Measurements from ENCODE around the gene HPS4.

The HPS4 gene

DNA sequence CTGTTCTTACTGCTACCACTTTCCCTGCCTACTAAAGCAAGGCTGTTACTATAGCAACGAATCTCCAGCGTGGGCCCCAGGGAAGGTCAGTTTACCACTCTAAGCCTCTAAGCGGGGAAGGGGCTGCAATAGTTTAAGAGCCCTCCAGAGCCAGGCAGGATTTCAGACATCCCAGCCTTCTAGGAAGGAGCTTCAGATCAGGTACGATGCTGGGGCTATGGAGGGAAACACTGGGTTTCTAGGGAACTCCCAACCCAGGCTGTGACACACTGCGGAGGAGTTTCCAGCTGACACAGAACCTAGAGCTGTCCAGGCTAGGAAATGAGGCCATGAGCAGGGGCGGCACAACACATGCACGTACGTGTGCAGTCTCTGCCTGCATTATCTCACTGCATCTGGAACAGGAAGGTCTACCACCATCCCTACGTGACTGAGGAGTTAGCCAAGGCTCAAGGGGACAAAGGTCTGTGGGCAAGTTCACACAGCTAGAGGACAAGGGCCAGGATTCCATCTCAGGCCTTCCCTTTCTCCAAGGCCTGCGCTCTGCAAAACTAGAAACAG lies 20.4 kb downstream of the HPS4 start:
- DNase-seq: no peak

DNA sequence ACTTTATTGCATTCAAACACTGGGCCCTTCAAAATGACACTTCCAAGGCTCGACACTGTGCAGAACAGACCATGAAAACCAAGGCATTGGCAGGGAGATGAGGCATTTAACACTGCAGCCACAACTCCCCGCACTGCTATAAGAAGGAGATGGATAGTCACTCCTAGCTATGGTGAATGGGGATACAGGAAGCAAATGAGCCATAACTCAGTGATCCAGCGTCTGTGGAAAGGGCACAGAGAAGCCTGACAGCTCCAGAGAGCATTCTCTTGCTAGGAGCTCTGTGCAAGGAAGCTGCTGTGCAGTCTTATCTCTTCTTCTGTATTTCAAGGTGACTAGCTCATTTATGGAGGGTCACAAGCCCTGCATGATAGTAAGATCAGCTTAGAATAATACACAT lies 20.9 kb downstream of the HPS4 start:
- DNase-seq: no peak

DNA sequence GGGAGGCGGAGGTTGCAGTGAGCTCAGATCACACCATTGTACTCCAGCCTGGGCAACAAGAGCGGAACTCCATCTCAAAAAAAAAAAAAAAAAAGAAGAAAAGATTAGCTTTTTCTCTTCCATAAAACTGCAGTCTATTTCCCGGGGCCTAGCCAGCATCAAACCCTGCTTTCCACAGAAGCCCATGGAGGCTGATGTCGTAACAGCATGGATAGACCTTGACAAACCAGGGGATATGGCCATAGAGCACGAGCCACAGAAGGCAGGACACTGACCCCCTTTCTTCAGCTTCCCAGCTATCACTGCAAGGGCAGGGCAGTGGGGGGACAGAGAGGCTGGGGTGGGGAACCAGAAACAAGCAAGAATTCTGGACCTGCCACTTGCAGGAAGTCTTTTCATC lies 21.5 kb downstream of the HPS4 start:
- DNase-seq: no peak

DNA sequence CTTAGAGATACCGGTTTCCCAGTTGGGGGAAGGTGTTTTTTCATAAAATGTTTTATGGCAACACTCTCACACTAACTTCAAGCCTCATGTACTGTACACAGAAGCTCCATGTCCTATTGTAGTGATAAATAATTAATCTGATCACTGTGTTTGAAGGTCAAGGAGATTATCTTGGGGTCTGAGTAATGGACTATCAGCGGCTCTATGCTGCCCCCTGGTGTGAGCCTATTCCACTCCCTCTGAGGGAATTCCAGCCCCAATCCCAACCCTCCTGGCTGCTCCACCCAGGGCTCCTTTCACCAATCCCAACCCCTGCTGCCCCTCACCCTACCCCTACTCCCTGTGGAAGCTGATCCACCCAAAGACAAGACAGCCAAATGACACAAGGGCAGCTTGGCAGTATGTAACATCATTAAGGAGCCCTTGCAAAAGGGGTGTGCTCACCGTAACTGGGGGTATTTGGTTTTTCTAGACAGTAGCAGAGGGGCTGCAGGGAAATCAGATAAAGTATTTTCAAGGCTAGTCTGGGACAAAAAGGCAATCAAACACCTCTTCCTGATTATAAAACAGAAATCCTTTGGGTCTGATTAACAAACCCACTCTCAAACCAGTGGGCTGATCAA lies 22.3 kb downstream of the HPS4 start:
- DNase-seq: peak; percentile 41

DNA sequence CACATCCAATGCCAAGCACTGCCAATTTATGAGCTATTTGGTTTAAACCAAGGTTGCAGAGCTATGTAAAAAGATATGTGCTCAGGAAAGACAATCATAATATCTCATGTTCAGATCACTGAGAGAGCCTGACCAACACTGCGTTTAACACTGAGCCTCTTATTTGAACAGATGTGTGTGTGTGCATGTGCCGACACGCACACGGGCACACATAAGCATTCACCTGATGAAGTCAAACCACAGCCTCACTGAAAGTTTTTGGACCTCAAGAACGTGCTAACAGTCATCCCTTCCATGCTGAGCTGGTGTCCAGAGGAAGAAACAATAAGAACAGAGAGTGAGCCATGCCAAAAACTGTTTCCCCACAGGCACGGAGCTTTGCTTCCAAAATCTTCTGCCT lies 23.4 kb downstream of the HPS4 start:
- DNase-seq: no peak

DNA sequence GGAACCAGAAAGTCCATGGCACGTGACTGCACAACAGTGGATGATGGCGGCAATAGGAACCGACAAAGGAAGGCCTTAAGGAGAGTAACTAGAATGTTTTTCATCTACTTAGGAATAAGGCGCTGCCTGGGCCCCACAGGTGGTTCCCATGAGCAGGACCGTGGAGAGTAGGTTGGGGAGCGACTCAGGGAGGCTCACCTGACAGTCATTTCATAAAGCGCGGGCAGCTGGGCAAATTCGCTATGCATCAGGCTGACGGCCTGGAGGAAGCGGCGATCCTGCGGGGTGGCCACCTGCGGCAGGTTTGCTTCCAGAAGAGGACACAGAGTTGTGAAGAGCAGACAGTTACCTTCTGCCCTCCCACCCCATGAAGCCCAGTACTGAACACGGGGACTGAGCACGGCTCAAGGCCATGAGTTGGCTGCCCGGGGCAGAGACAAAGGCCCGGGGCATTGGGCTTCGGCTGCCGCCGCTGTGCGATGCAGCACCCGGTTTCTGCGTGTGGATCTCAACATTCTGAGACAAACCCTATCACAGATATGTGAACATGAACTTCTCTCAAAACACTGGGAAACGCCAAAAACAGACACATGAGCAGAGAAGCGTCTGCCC lies 25.8 kb downstream of the HPS4 start:
- DNase-seq: no peak

DNA sequence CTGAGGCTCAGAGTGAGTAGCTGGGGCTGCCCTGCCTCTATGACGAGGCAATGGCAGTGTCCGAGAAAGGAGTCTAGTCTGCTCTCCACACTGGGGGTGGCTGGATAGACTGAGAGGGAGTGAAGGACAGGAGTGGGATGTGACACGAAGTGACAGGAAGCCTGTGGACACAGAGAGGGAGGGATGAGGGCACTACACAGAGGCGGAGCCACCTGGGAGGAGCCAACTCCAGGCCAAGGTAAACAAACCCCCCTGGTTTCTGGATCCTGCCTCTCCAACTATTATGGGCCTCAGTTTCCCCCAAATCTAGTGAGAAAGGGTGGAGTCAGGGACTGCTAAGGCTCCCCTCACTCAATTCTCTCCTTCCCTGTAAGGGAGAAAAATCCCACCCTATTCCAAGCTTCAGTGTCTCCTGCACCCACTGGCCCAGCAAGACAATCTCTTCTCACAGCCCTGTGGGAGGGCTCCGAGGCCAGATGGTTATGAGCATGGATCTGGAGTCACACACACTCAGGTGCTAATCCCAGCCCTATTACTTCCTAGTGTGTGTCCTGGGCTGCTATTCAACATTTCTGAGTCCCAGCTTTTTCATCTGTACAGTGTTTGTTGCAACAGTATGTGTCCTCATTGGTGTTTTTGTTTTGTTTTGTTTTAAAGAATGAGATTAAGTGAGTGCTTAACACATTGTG lies 29.6 kb downstream of the HPS4 start:
- no peak for DNase-seq

DNA sequence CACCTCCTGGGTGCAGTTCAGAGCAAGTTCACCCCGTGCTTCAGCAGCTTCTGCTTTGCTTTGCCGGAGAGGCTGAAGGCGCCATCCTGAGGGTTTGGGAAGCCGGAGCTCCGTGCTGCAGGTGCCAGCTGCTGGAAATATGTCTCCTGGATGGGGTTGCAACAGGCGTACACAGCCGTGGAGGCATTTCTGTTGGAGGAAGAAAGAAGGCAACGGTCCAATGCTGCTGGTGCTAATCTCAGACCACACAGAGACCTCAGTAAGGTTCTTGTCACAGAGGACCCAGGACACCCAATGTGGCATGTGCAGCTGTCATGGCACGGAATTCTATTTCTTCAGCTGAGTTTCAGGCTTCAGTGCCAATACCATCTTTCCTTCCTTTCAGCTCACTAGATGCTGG lies 30.4 kb downstream of the HPS4 start:
- DNase-seq: no peak

GRCh38 chr22:26452236-26453016 lies 31.2 kb downstream of the HPS4 start:
- DNase-seq: no peak

- no peak for DNase-seq
Observed at GRCh38 chr22:26450453-26451185, 33.0 kb downstream of the HPS4 start.

- DNase-seq: no peak
Observed at GRCh38 chr22:26448941-26449340, 34.6 kb downstream of the HPS4 start.

GRCh38 chr22:26448334-26448733 lies 35.2 kb downstream of the HPS4 start:
- no peak for DNase-seq

- no peak for DNase-seq
Observed at GRCh38 chr22:26447584-26448329, 35.8 kb downstream of the HPS4 start.

DNA sequence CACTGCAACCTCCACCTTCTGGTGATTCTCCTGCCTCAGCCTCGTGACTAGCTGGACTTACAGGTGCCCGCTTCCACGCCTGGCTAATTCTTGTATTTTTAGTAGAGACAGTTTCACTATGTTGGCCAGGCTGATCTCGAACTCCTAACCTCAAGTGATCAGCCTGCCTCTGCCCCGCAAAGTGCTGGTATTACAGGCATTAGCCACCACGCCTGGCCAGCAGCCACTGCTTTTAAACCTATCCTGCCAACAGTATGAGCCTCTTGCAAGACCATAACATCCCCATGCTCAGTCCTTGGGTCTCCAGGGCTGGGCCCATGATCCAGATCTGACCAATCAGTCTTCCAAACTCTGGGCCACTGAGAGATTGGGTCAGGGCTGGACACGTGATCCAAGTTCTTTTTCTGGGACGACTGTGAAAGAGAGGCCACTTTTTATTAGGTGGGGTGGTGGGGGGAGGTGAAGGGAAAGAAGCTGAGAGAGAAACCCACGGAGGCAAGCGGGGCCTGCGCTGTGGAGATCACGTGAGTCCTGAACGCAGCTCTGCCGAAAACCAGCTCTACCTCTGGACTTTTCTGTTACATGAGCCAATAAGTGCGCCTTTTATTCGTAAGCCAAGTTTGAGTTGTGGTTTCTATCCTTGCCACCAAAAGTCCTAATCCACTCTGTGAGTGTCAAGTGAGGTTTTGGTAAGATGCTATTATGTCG lies 36.6 kb downstream of the HPS4 start:
- DNase-seq: no peak

GRCh38 chr22:26445577-26446275 lies 37.9 kb downstream of the HPS4 start:
- DNase-seq: no peak

- DNase-seq: no peak
Observed at GRCh38 chr22:26444777-26445176, 38.8 kb downstream of the HPS4 start.

- DNase-seq: no peak
Observed at GRCh38 chr22:26443901-26444690, 39.5 kb downstream of the HPS4 start.

DNA sequence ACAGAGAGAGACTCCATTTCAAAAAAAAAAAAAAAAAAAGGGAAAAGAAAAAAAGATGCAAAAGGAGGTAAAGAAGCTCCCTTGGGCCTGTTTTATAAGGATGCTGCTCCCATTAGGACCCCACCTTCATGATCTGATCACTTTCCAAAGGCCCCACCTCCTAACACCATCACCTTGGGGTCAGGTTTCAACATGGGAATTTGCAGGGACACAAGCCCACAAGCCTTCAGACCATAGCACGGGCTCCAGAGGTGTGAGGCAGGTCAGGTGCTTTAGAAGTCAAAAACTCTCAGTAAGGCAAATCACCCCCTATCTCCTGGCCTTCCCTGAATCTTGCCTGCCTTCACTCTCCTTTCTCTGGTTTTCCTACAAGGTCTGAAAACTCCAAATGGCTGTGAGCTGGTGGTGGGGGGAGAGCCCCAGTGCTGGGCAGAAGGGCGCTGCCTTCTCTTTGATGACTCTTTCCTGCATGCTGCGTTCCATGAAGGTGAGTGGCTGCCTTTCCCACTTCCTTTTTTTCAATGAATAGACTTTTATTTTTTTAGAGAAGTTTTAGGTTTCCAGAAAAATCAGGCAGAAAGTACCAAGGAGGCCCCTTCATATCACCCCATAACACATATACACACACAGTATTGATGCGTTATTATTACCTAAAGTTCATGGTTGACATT lies 41.4 kb downstream of the HPS4 start:
- no peak for DNase-seq

GRCh38 chr22:26439559-26439958 lies 44.0 kb downstream of the HPS4 start:
- DNase-seq: no peak

Data from NCI-H2029 treated with DMSO at 0.1 percent for 48 hours (cell line).